ENCODE measurements around the gene NFX1.

GRCh38 chr9:33419708-33420303 lies 129.5 kb downstream of the NFX1 start:
- no peak for TF ChIP-seq CTCF (IDR thresholded peaks at IDR 0.05)
- TF ChIP-seq POLR2A (IDR thresholded peaks at IDR 0.05), result no peak
- no peak for TF ChIP-seq EP300 (IDR thresholded peaks at IDR 0.05)

Data from stomach (tissue), 4 donors.